GM23338 (cell line): Measurements from ENCODE around the gene DPYD. TPM values are rescaled to one million over a fixed set of nuclear protein-coding genes. Genes with fewer than 3 reads are reported as not detected.

Experiments used
- ATAC-seq: fragments of 200-7000 bp; cut with Tn5 transposase; 3 replicates; pipeline ENCODE4 v1.9.1; 2020
- DNase-seq: peaks from one replicate; pipeline ENCODE4 v3.0.0-alpha.2; 2015; ENCODE audit warnings: low spot score
- H2AFZ ChIP-seq: fragments of 200-600 bp; sonication (generic); 2 replicates; pipeline ENCODE4 v1.8.0; 2016; ENCODE audit warnings: antibody characterized with exemption, mild to moderate bottlenecking, moderate library complexity
- H3F3A ChIP-seq: fragments of 200-600 bp; sonication (generic); replicated peaks from 2 replicates; pipeline ENCODE4 v1.8.0; 2017; ENCODE audit warnings: antibody characterized with exemption, mixed run types, low read depth
- H3K27ac ChIP-seq: fragments of 200-600 bp; sonication (generic); 2 replicates; pipeline ENCODE4 v1.6.1; 2016; ENCODE audit warnings: low read depth
- H3K27me3 ChIP-seq: fragments of 200-600 bp; sonication (generic); 2 replicates; pipeline ENCODE4 v1.8.0; 2016; ENCODE audit warnings: mild to moderate bottlenecking, mixed run types, moderate library complexity; ENCODE audit not compliant: insufficient read depth
- H3K36me3 ChIP-seq: fragments of 200-600 bp; sonication (generic); 2 replicates; pipeline ENCODE4 v1.8.0; 2016; ENCODE audit warnings: mild to moderate bottlenecking; ENCODE audit not compliant: insufficient read depth
- H3K4me1 ChIP-seq: fragments of 200-600 bp; sonication (generic); 2 replicates; pipeline ENCODE4 v1.8.0; 2016; ENCODE audit warnings: mild to moderate bottlenecking, moderate library complexity; ENCODE audit not compliant: insufficient read depth
- H3K4me2 ChIP-seq: fragments of 200-600 bp; sonication (generic); 2 replicates; pipeline ENCODE4 v1.7.1; 2017; ENCODE audit warnings: mixed run types
- H3K4me3 ChIP-seq: fragments of 200-600 bp; sonication (generic); 2 replicates; pipeline ENCODE4 v1.6.1; 2016; ENCODE audit warnings: mixed run types
- H3K79me2 ChIP-seq: fragments of 200-600 bp; sonication (generic); replicated peaks from 2 replicates; pipeline ENCODE4 v1.8.0; 2017; ENCODE audit warnings: mild to moderate bottlenecking; ENCODE audit not compliant: insufficient read depth
- H3K9me2 ChIP-seq: fragments of 200-600 bp; sonication (generic); 2 replicates; pipeline ENCODE4 v1.8.0; 2017; ENCODE audit not compliant: insufficient read depth
- H4K20me1 ChIP-seq: fragments of 200-600 bp; sonication (generic); replicated peaks from 2 replicates; pipeline ENCODE4 v1.8.0; 2017; ENCODE audit warnings: mild to moderate bottlenecking; ENCODE audit not compliant: insufficient read depth
- H3K27ac Mint-ChIP-seq: 2 replicates; pipeline ENCODE4 v1.8.0; 2020; ENCODE audit warnings: inconsistent platforms, mild to moderate bottlenecking, moderate library complexity, mixed read lengths
- H3K27me3 Mint-ChIP-seq: 3 replicates; pipeline ENCODE4 v1.8.0; 2022; ENCODE audit warnings: low read depth, mild to moderate bottlenecking, moderate library complexity, mixed read lengths, inconsistent platforms; ENCODE audit not compliant: insufficient read depth, poor library complexity
- H3K36me3 Mint-ChIP-seq: 3 replicates; pipeline ENCODE4 v1.8.0; 2021; ENCODE audit warnings: low read depth, mild to moderate bottlenecking, inconsistent platforms, moderate library complexity, mixed read lengths
- H3K4me1 Mint-ChIP-seq: 3 replicates; pipeline ENCODE4 v1.8.0; 2020; ENCODE audit warnings: mild to moderate bottlenecking, inconsistent platforms, mixed read lengths
- H3K4me3 Mint-ChIP-seq: 3 replicates; pipeline ENCODE4 v1.8.0; 2021; ENCODE audit warnings: moderate library complexity, mild to moderate bottlenecking, inconsistent platforms, mixed read lengths
- H3K9me3 Mint-ChIP-seq: 3 replicates; pipeline ENCODE4 v1.8.0; 2020; ENCODE audit warnings: moderate library complexity, mild to moderate bottlenecking, inconsistent platforms, mixed read lengths
- CREB1 ChIP-seq: fragments of 250-450 bp; sonication (Bioruptor Pico); IDR thresholded peaks from 2 replicates; pipeline ENCODE4 v1.5.0; 2020; ENCODE audit warnings: low read depth, mild to moderate bottlenecking, moderate library complexity
- EZH2 ChIP-seq: fragments of 200-600 bp; sonication (generic); IDR thresholded peaks from one replicate; pipeline ENCODE4 v1.8.0; 2017; ENCODE audit warnings: antibody characterized with exemption, mild to moderate bottlenecking, low read depth; ENCODE audit not compliant: unreplicated experiment
- EZH2phosphoT487 ChIP-seq: fragments of 200-600 bp; sonication (generic); IDR thresholded peaks from one replicate; pipeline ENCODE4 v1.8.1; 2018; ENCODE audit warnings: antibody characterized with exemption; ENCODE audit not compliant: unreplicated experiment
- NANOG ChIP-seq: IDR thresholded peaks from 2 replicates; pipeline ENCODE4 v1.6.1; 2016; ENCODE audit warnings: antibody characterized with exemption, borderline replicate concordance
- REST ChIP-seq: IDR thresholded peaks from one replicate; pipeline ENCODE4 v1.6.1; 2018; ENCODE audit warnings: antibody characterized with exemption; ENCODE audit not compliant: unreplicated experiment
- STAT1 ChIP-seq: IDR thresholded peaks from one replicate; pipeline ENCODE4 v1.6.1; 2016; ENCODE audit warnings: antibody characterized with exemption; ENCODE audit not compliant: unreplicated experiment
- ZNF331 ChIP-seq: fragments of 250-450 bp; sonication (Bioruptor Pico); IDR thresholded peaks from 2 replicates; pipeline ENCODE4 v1.5.0; 2020; ENCODE audit warnings: low read depth, mild to moderate bottlenecking, moderate library complexity
- ZNF462 ChIP-seq: fragments of 250-450 bp; sonication (Bioruptor Pico); IDR thresholded peaks from 2 replicates; pipeline ENCODE4 v1.5.0; 2020; ENCODE audit warnings: mild to moderate bottlenecking, moderate library complexity
- polyA plus RNA-seq: library from polyadenylated mRNA; unstranded; fragments of >200 nt; fragmentation: Nextera tagmentation; extraction: Ambion mirVana; gene quantifications from 2 replicates; pipeline ENCODE4 v1.2.1, GENCODE V29; 2016
- total RNA-seq: library from RNA; depleted of rRNA; stranded (reverse); fragments of >200 nt; shearing (Covaris generic); gene quantifications from 2 replicates; pipeline ENCODE4 v1.2.3, GENCODE V29; 2014

DPYD gene
- total and polyA plus RNA-seq, 2 experiments from 2014 or later, result 0.50 to 1.6 TPM

- Histone ChIP-seq H2AFZ (no peak overlapping the region), H4K20me1 (no peaks in the 10 kb centered on the region), H3K4me3 (no peak overlapping the region), H3K4me2 (no peak overlapping the region), H3K9me2 (peaks cover 5% of the 10 kb centered on the region; the same call in 1 of the 2 replicates), H3K27me3 (no peaks in the 10 kb centered on the region), H3K36me3 (no peaks in the 10 kb centered on the region), H3K27ac (no peak overlapping the region), H3K79me2 (no peaks in the 10 kb centered on the region), H3F3A (no peaks in the 10 kb centered on the region), H3K4me1 (peaks cover 32% of the 10 kb centered on the region)
- peaks cover 4% of the 10 kb centered on the region for H3K27me3 Mint-ChIP-seq
- no peaks in the 10 kb centered on the region for H3K36me3 Mint-ChIP-seq
- peaks cover 33% of the 10 kb centered on the region for H3K4me1 Mint-ChIP-seq
- ATAC-seq (no peak), DNase-seq (no peak)
- H3K4me3 Mint-ChIP-seq, result no peak overlapping the region
- TF ChIP-seq NANOG, result no peak
- TF ChIP-seq EZH2phosphoT487, result no peak
- no peak for TF ChIP-seq CREB1
- no peak for TF ChIP-seq REST
- no peak for TF ChIP-seq STAT1
- TF ChIP-seq EZH2, result no peak
- no peak for TF ChIP-seq ZNF462 (CRISPR knock-in tag)
- TF ChIP-seq ZNF331 (CRISPR knock-in tag), result no peak
- H3K27ac Mint-ChIP-seq, result no peak overlapping the region
- no peaks in the 10 kb centered on the region for H3K9me3 Mint-ChIP-seq
Measured at GRCh38 chr1:97112442-97112841, 808.4 kb downstream of the DPYD start.
